Measurements from ENCODE around the gene ANKRD13A.

DNA sequence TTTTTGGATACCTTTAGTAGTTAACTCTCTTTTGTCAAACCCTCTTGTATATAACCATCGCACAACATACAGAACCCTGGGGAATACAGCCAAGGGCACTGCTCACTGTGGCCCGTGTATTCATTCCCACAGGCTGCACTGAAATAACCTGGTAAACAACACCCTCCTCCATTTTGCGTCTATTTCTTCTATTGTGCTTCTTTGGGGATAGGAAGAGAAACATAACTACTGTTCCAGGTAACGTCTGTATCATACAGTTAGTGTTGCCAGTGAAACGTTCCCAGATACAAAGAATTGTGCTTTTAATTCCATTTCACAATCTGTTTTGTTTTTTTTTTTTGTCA is 39.5 kb downstream of the ANKRD13A start:
- no peak for TF ChIP-seq CTCF (conservative IDR thresholded peaks at IDR 0.05 in 1 of 2, IDR thresholded peaks at IDR 0.05 in 1 of 2; ENCODE audit: extremely low read depth in 1 of 2, insufficient read depth in 1 of 2, low read depth in 1 of 2, low read length in 2 of 2)
- no peak for TF ChIP-seq EZH2 (IDR thresholded peaks at IDR 0.05; ENCODE audit: borderline replicate concordance, low read length)
